Ovary (tissue), 3 donors: ENCODE results near the gene LAD1.

Source experiments
- POLR2A ChIP-seq: fragments of 450-650 bp; IDR thresholded peaks from one replicate; pipeline ENCODE4 v1.6.1; 2017; ENCODE audit warnings: antibody characterized with exemption, mild to moderate bottlenecking, moderate library complexity
- TF ChIP-seq, protein P1 (sequence below), 3 donors: fragments of 450-650 bp in 2 of 3; fragments of 200-600 bp in 1 of 3; IDR thresholded peaks; one replicate each; pipeline versions ENCODE4 v1.5.1 to v1.8.0; 2016 to 2022; ENCODE audit warnings: antibody characterized with exemption in 3 of 3, mild to moderate bottlenecking in 1 of 3
- donor health status: DM: no; HTN: no; CAD: no.

DNA sequence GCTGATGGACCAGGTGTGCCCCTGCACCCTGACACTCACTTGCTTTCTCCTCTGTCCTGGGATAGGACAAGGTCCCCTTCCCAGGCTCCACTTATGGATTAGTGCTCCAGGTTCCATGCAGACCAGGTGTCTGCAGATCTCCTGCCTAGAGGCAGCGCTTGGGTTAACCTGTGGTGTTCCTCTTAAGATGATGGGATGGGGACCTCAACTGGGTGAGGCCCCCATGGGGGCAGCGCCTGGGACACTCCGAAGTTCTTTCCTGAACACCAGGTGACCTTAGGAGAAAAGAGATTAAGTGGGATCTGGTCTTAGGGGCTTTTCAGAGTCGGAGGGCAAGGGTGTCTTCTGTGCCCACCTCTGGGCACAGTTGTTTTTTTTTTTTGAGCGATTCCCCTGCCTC, 42.9 kb downstream of the LAD1 start:
- TF ChIP-seq, protein P1, sequence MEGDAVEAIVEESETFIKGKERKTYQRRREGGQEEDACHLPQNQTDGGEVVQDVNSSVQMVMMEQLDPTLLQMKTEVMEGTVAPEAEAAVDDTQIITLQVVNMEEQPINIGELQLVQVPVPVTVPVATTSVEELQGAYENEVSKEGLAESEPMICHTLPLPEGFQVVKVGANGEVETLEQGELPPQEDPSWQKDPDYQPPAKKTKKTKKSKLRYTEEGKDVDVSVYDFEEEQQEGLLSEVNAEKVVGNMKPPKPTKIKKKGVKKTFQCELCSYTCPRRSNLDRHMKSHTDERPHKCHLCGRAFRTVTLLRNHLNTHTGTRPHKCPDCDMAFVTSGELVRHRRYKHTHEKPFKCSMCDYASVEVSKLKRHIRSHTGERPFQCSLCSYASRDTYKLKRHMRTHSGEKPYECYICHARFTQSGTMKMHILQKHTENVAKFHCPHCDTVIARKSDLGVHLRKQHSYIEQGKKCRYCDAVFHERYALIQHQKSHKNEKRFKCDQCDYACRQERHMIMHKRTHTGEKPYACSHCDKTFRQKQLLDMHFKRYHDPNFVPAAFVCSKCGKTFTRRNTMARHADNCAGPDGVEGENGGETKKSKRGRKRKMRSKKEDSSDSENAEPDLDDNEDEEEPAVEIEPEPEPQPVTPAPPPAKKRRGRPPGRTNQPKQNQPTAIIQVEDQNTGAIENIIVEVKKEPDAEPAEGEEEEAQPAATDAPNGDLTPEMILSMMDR (IDR thresholded peaks at IDR 0.05): no peak
- TF ChIP-seq POLR2A: no peak
